ENCODE results near the gene CISD3.

The CISD3 gene

GRCh38 chr17:38779965-38780752 lies 50.0 kb downstream of the CISD3 start:
- DNase-seq (ENCODE audit: low spot score), result no peak

- no peak for DNase-seq (ENCODE audit: low spot score)
These were observed 53.1 kb downstream of the CISD3 start for GRCh38 chr17:38783227-38783626.
